ENCODE data around the gene ADK. TPM values are rescaled to one million over a fixed set of nuclear protein-coding genes. Genes with fewer than 3 reads are reported as not detected.

Gene ADK
- total and polyA plus RNA-seq, 2 donors (not counting 1 experiment from before 2014, with no cell fraction given): 25.3 to 47.8 TPM

DNA sequence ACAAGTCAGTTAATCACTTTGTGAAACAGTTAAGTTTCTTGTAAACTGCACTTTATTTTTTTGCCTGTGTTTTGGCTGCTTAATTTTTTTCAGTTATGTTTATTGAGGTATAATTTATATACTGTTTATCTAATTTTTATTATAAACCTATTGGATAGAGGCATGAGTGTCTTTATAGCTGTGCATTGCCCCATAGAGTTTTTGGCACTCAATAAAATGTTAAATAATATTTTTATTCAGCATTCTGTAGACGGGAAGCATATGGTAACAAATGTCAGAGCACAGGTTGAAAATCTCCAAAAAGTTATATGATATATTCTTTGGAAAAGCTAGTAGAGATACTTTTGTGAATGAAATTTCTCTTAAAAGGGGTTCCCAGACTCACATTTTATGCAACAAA, 431.5 kb downstream of the ADK start:
- DNase-seq (ENCODE audit: low read depth in 2 of 2): no peak
- Histone ChIP-seq H3K4me2 (ENCODE audit: extremely low read depth, insufficient read depth, low read length) (no peak overlapping the region), H3K9me3 (ENCODE audit: control insufficient read depth, insufficient read depth, low read depth, low read length) (no peaks in the 10 kb centered on the region), H3K4me1 (ENCODE audit: control insufficient read depth, extremely low read depth, insufficient read depth, low read length) (peaks cover 2% of the 10 kb centered on the region), H4K20me1 (ENCODE audit: control insufficient read depth, extremely low read depth, insufficient read depth, low read length) (no peaks in the 10 kb centered on the region), H2AFZ (ENCODE audit: low read length) (no peak overlapping the region), H3K79me2 (ENCODE audit: control insufficient read depth, insufficient read depth, low read length) (no peaks in the 10 kb centered on the region), H3K27me3 (ENCODE audit: control insufficient read depth, insufficient read depth, low read length) (no peaks in the 10 kb centered on the region), H3K9ac (ENCODE audit: insufficient read depth, low read length) (no peak overlapping the region), H3K36me3 (ENCODE audit: control insufficient read depth, insufficient read depth, low read length) (no peaks in the 10 kb centered on the region), H3K27ac (ENCODE audit: insufficient read depth, low read length) (no peak overlapping the region), H3K4me3 (replicated peaks in 1 of 4; ENCODE audit: control extremely low read depth in 1 of 4, insufficient read depth in 1 of 4, low read depth in 3 of 4, low read length in 4 of 4) (no peak overlapping the region)
- TF ChIP-seq, protein P1, sequence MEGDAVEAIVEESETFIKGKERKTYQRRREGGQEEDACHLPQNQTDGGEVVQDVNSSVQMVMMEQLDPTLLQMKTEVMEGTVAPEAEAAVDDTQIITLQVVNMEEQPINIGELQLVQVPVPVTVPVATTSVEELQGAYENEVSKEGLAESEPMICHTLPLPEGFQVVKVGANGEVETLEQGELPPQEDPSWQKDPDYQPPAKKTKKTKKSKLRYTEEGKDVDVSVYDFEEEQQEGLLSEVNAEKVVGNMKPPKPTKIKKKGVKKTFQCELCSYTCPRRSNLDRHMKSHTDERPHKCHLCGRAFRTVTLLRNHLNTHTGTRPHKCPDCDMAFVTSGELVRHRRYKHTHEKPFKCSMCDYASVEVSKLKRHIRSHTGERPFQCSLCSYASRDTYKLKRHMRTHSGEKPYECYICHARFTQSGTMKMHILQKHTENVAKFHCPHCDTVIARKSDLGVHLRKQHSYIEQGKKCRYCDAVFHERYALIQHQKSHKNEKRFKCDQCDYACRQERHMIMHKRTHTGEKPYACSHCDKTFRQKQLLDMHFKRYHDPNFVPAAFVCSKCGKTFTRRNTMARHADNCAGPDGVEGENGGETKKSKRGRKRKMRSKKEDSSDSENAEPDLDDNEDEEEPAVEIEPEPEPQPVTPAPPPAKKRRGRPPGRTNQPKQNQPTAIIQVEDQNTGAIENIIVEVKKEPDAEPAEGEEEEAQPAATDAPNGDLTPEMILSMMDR (conservative IDR thresholded peaks at IDR 0.05 in 1 of 2, IDR thresholded peaks at IDR 0.05 in 1 of 2; ENCODE audit: low read depth in 1 of 2, low read length in 2 of 2): no peak
- TF ChIP-seq EZH2 (IDR thresholded peaks at IDR 0.05; ENCODE audit: low read length, missing control alignments): no peak

DNA sequence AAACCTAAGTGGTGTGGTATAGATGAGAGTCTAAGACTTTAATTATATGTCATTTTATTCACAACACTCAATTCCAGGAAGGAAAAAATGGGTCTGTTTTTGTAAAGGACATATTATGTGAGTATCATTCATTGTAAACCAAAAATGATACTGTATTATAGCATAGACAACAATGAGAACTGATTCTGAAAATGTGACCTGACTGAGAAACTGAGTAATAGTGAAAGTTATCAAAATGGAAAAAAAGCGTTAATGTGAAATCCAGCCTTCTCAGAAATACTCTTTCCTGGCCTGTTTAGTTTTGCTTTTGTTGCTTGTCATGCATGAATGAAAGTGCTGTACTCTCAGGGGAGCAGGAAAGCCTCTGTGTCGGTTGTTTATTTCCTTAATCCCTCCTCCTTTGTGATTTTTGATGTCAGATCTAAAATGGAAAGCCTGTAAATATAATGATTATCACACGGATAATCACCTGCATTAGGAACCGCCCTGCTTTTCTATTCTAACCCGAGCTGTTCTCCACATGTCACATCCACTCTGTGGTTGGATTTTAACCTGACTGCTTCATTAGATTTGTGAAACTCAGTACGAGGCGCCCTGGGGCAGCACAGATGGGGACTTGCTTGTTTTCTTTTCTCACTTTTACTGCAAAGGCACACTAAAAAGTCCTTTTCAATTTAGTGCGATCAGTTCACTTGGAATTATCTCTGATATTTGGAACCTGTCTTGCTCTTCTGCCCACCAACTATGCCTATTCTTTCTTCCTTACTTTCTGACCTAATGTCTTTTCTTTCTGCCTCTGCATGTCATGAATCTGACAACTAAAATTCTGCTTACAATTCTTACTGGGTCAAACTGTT, 434.4 kb downstream of the ADK start:
- Histone ChIP-seq H3K9ac (ENCODE audit: insufficient read depth, low read length) (no peak overlapping the region), H3K4me3 (replicated peaks in 1 of 4; ENCODE audit: control extremely low read depth in 1 of 4, insufficient read depth in 1 of 4, low read depth in 3 of 4, low read length in 4 of 4) (no peak overlapping the region), H2AFZ (ENCODE audit: low read length) (no peak overlapping the region), H3K9me3 (ENCODE audit: control insufficient read depth, insufficient read depth, low read depth, low read length) (no peaks in the 10 kb centered on the region), H3K4me2 (ENCODE audit: extremely low read depth, insufficient read depth, low read length) (peak overlapping the region; percentile 54), H3K27ac (ENCODE audit: insufficient read depth, low read length) (no peak overlapping the region), H3K79me2 (ENCODE audit: control insufficient read depth, insufficient read depth, low read length) (no peaks in the 10 kb centered on the region), H3K4me1 (ENCODE audit: control insufficient read depth, extremely low read depth, insufficient read depth, low read length) (peaks cover 8% of the 10 kb centered on the region), H4K20me1 (ENCODE audit: control insufficient read depth, extremely low read depth, insufficient read depth, low read length) (no peaks in the 10 kb centered on the region), H3K36me3 (ENCODE audit: control insufficient read depth, insufficient read depth, low read length) (no peaks in the 10 kb centered on the region), H3K27me3 (ENCODE audit: control insufficient read depth, insufficient read depth, low read length) (no peaks in the 10 kb centered on the region)
- DNase-seq (ENCODE audit: low read depth in 2 of 2): peak in 1 of 2 donors; percentile 22
- no peak for TF ChIP-seq EZH2 (IDR thresholded peaks at IDR 0.05; ENCODE audit: low read length, missing control alignments)
- TF ChIP-seq, protein P1 (conservative IDR thresholded peaks at IDR 0.05 in 1 of 2, IDR thresholded peaks at IDR 0.05 in 1 of 2; ENCODE audit: low read depth in 1 of 2, low read length in 2 of 2): no peak

DNA sequence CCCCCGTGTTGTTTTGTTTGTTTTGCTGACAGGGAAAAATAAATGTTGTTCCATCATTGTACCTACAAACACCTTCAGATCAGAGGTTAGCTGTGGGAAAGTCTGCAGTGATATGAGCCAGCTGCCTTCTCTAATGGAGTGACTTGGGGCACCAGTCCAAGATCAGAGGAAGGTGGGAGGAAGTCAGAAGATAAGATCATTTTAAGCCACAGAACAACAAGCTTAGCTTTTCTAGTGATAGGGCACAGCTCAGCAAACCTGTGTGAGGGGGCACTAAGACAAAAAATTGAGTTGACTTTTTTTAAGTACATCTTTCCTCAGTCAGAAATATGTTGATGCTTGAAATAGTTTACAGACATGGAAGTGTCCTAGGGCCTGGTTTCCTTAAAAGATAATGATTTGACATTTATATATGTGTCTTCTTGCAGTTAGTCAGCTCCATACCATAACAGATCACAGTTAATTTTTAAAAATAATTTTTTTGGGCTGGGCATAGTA, 435.1 kb downstream of the ADK start:
- H3K27me3 ChIP-seq (ENCODE audit: control insufficient read depth, insufficient read depth, low read length): no peaks in the 10 kb centered on the region
- peak overlapping the region; percentile 6 for H3K4me2 ChIP-seq (ENCODE audit: extremely low read depth, insufficient read depth, low read length)
- no peak overlapping the region for H3K9ac ChIP-seq (ENCODE audit: insufficient read depth, low read length)
- no peak overlapping the region for H3K27ac ChIP-seq (ENCODE audit: insufficient read depth, low read length)
- peak; percentile 20 to 66 for DNase-seq (ENCODE audit: low read depth in 2 of 2)
- no peaks in the 10 kb centered on the region for H3K36me3 ChIP-seq (ENCODE audit: control insufficient read depth, insufficient read depth, low read length)
- no peaks in the 10 kb centered on the region for H3K79me2 ChIP-seq (ENCODE audit: control insufficient read depth, insufficient read depth, low read length)
- no peak overlapping the region for H2AFZ ChIP-seq (ENCODE audit: low read length)
- no peak overlapping the region for H3K4me3 ChIP-seq (replicated peaks in 1 of 4; ENCODE audit: control extremely low read depth in 1 of 4, insufficient read depth in 1 of 4, low read depth in 3 of 4, low read length in 4 of 4)
- peaks cover 8% of the 10 kb centered on the region for H3K4me1 ChIP-seq (ENCODE audit: control insufficient read depth, extremely low read depth, insufficient read depth, low read length)
- H4K20me1 ChIP-seq (ENCODE audit: control insufficient read depth, extremely low read depth, insufficient read depth, low read length): no peaks in the 10 kb centered on the region
- H3K9me3 ChIP-seq (ENCODE audit: control insufficient read depth, insufficient read depth, low read depth, low read length): no peaks in the 10 kb centered on the region
- TF ChIP-seq, protein P1 (conservative IDR thresholded peaks at IDR 0.05 in 1 of 2, IDR thresholded peaks at IDR 0.05 in 1 of 2; ENCODE audit: low read depth in 1 of 2, low read length in 2 of 2): no peak
- TF ChIP-seq EZH2 (IDR thresholded peaks at IDR 0.05; ENCODE audit: low read length, missing control alignments): no peak

Measured in fibroblast of lung (primary cell).